Measurements from ENCODE around the gene CCDC9B. TPM values are rescaled to one million over a fixed set of nuclear protein-coding genes. Genes with fewer than 3 reads are reported as not detected.

CCDC9B gene
- total RNA-seq, 1 experiment from 2014 or later, result 56.1 TPM

DNA sequence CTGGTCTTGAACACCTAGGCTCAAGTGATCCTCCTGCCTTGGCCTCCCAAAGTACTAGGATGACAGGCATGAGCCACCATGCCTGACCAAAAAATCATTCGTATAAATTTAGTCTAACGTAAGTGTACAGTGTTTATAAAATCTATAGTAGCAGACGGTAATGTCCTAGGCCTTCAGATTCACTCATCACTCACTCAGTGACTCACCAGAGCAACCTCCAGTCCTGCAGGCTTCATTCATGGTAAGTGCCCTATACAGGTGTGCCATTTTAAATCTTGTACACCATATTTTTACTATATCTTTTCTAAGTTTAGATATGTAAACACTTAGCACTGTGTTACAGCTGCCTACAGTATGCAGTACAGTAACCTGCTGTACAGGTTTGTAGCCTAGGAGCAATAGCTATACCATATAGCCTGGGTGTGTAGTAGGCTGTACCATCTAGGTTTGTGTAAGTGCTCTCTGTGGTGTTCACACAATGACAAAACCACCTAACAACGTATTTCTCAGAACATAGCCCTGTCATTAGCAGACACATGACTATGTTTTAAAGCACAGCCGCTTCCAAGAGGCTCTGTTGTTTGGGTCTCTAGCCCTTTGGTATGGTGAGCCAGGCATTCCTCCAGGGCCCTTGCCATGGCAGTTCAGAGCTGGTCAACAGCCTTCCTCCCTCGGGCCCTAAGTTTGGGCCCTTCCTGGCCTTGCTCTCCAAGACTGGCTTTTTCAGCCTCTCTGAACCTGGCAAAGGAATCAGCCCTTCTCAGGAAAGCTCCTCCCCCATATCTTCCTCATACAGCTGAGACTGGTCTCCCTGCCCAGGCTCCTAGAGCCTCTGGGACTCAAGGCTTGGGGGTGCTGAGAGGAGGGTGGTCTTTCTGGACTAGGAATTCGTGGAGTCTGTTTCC is 1.9 kb upstream of the CCDC9B start:
- Histone ChIP-seq H3K9me3 (ENCODE audit: low read length) (no peaks in the 10 kb centered on the region), H3K36me3 (ENCODE audit: low read depth, low read length) (peaks cover 7% of the 10 kb centered on the region), H3K4me2 (ENCODE audit: low read length) (peak overlapping the region; percentile 80), H2AFZ (ENCODE audit: low read length) (no peak overlapping the region), H3K9ac (ENCODE audit: low read length) (peak overlapping the region; percentile 98), H3F3A (ENCODE audit: low read length, unreplicated experiment) (peaks cover 11% of the 10 kb centered on the region), H4K20me1 (ENCODE audit: low read length) (no peaks in the 10 kb centered on the region), H3K27me3 (ENCODE audit: low read length) (no peaks in the 10 kb centered on the region), H3K27ac (ENCODE audit: low read length) (peak overlapping the region; percentile 100), H3K4me3 (ENCODE audit: low read length) (peak overlapping the region; percentile 33; the same call in 1 of the 2 replicates), H3K9me2 (replicated peaks; ENCODE audit: low read length) (no peaks in the 10 kb centered on the region), H3K4me1 (ENCODE audit: insufficient read depth, low read length) (peaks cover 91% of the 10 kb centered on the region), H3K79me2 (ENCODE audit: low read length) (peaks cover 42% of the 10 kb centered on the region)
- ChIA-PET CTCF (interaction anchor here (2.0 to 2.2 kb wide), 2 partner anchors 24 to 79 kb away, joined by 9 to 10 read pairs; no protein-coding TSS in a partner anchor), POLR2A (ENCODE audit: unreplicated experiment) (interaction anchor here (0.6 to 0.7 kb wide), 2 partner anchors 15 to 112 kb away, joined by 4 read pairs; partner anchors contain the start of gene DISP2)
- BruUV-seq (replicated peaks), result no TSS peak
- DNase-seq (peak; percentile 89), ATAC-seq (peak; percentile 4)
- TF ChIP-seq EZH2phosphoT487 (IDR thresholded peaks at IDR 0.05; ENCODE audit: borderline replicate concordance, low read length) (no peak), EZH2 (IDR thresholded peaks at IDR 0.05; ENCODE audit: low read length, unreplicated experiment) (no peak)
- TF ChIP-seq, protein P1, sequence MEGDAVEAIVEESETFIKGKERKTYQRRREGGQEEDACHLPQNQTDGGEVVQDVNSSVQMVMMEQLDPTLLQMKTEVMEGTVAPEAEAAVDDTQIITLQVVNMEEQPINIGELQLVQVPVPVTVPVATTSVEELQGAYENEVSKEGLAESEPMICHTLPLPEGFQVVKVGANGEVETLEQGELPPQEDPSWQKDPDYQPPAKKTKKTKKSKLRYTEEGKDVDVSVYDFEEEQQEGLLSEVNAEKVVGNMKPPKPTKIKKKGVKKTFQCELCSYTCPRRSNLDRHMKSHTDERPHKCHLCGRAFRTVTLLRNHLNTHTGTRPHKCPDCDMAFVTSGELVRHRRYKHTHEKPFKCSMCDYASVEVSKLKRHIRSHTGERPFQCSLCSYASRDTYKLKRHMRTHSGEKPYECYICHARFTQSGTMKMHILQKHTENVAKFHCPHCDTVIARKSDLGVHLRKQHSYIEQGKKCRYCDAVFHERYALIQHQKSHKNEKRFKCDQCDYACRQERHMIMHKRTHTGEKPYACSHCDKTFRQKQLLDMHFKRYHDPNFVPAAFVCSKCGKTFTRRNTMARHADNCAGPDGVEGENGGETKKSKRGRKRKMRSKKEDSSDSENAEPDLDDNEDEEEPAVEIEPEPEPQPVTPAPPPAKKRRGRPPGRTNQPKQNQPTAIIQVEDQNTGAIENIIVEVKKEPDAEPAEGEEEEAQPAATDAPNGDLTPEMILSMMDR (conservative IDR thresholded peaks at IDR 0.05; ENCODE audit: low read depth, low read length), result no peak
- intact Hi-C loops (cut with micrococcal nuclease), result loop anchor here (5.0 to 10.0 kb wide), 3 partner anchors 65 to 162 kb away; partner anchors contain the start of genes BAHD1 and IVD

DNA sequence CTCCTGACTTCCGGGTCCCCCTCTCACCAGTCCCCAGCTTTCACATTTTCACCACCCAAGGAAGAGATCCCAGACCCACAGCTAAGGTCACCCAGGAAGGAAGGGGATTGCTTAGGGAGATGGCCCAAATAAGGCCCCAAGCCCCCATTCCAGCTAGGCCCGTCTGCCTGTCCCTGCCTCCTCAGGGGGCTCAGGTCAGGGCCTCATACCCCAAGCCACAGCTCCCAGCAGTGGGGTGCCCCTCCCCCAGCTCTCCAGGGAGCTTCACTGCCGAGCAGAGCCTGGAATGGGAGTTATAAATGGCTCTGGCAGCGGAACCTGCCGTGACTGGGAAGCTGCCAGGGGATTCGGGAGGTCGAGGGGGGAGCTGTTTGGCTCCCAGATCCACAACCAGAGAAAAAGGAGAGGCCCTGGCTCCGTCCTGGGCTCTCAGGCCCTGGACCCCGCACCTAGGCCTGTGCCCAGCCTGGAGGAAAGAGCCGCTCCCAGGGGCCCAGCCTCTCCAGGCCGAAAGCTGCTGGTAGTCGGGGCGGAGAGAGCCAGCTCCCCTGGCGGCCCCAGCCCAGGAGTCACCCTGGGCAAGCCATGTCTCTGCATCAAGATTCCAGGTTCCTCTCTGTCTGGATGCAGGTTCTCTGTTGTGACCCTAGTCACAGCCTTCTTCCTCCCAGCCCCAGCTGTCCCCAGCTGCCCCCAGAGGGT is 550 bp downstream of the CCDC9B start:
- no peak for TF ChIP-seq EZH2 (IDR thresholded peaks at IDR 0.05; ENCODE audit: low read length, unreplicated experiment)
- TF ChIP-seq EZH2phosphoT487 (IDR thresholded peaks at IDR 0.05; ENCODE audit: borderline replicate concordance, low read length), result no peak
- TF ChIP-seq, protein P1 (conservative IDR thresholded peaks at IDR 0.05; ENCODE audit: low read depth, low read length), result no peak
- H3K9me2 ChIP-seq (replicated peaks; ENCODE audit: low read length), result no peaks in the 10 kb centered on the region
- intact Hi-C loops (cut with micrococcal nuclease), result loop anchor here (5.0 to 10.0 kb wide), 3 partner anchors 67 to 165 kb away; partner anchors contain the start of genes BAHD1 and IVD
- H3K27me3 ChIP-seq (ENCODE audit: low read length), result no peaks in the 10 kb centered on the region
- peaks cover 32% of the 10 kb centered on the region for H3K36me3 ChIP-seq (ENCODE audit: low read depth, low read length)
- H3K9ac ChIP-seq (ENCODE audit: low read length), result peak overlapping the region; percentile 98
- peak overlapping the region; percentile 100 for H3K27ac ChIP-seq (ENCODE audit: low read length)
- H2AFZ ChIP-seq (ENCODE audit: low read length), result no peak overlapping the region
- ATAC-seq (peak; percentile 0), DNase-seq (peak; percentile 52)
- H3K79me2 ChIP-seq (ENCODE audit: low read length), result peaks cover 63% of the 10 kb centered on the region
- peak overlapping the region; percentile 75 for H3K4me3 ChIP-seq (ENCODE audit: low read length)
- H3K9me3 ChIP-seq (ENCODE audit: low read length), result no peaks in the 10 kb centered on the region
- CTCF ChIA-PET, result interaction anchor here (0.6 to 1.4 kb wide), 3 partner anchors 17 to 61 kb away, joined by 3 to 5 read pairs (median 3); partner anchors contain the start of genes DISP2 and INAFM2
- peaks cover 86% of the 10 kb centered on the region for H3K4me1 ChIP-seq (ENCODE audit: insufficient read depth, low read length)
- POLR2A ChIA-PET (ENCODE audit: unreplicated experiment), result interaction anchor here (0.9 kb wide), 1 partner anchor 14 kb away, joined by 9 read pairs; no protein-coding TSS in a partner anchor
- no peaks in the 10 kb centered on the region for H4K20me1 ChIP-seq (ENCODE audit: low read length)
- BruUV-seq (replicated peaks), result TSS peak; percentile 46
- peaks cover 11% of the 10 kb centered on the region for H3F3A ChIP-seq (ENCODE audit: low read length, unreplicated experiment)
- H3K4me2 ChIP-seq (ENCODE audit: low read length), result peak overlapping the region; percentile 97
